GM18867 (cell line): Measurements from ENCODE around the gene DGUOK.
A peak's percentile ranks its signal among the peaks of the same experiment; 100 is the strongest.
"Not testable (repeated sequence)": the region's sequence is repeated elsewhere in the genome, so short reads cannot be mapped to it uniquely, and the experiment has no call there.

Source experiments
- ATAC-seq: cut with Tn5 transposase; IDR thresholded peaks from one replicate; pipeline ENCODE4 v1.9.1; 2021; ENCODE audit warnings: mild to moderate bottlenecking, moderate library complexity; ENCODE audit not compliant: unreplicated experiment

The DGUOK gene

GRCh38 chr2:73899801-73900336 is 26.8 kb upstream of the DGUOK start:
- no peak for ATAC-seq

- ATAC-seq, result no peak
Measured at GRCh38 chr2:73901143-73901542, 25.5 kb upstream of the DGUOK start.

- ATAC-seq, result no peak
Measured at GRCh38 chr2:73902284-73902683, 24.4 kb upstream of the DGUOK start.

GRCh38 chr2:73903313-73903712 is 23.4 kb upstream of the DGUOK start:
- ATAC-seq, result no peak

GRCh38 chr2:73903949-73904613 is 22.6 kb upstream of the DGUOK start:
- ATAC-seq, result not testable (repeated sequence)

- no peak for ATAC-seq
Measured at GRCh38 chr2:73904952-73905351, 21.7 kb upstream of the DGUOK start.

GRCh38 chr2:73906847-73907505 is 19.7 kb upstream of the DGUOK start:
- ATAC-seq, result no peak

- ATAC-seq, result peak; percentile 58
Measured at GRCh38 chr2:73907840-73908452, 18.7 kb upstream of the DGUOK start.

- no peak for ATAC-seq
Measured at GRCh38 chr2:73908689-73909652, 17.7 kb upstream of the DGUOK start.

- no peak for ATAC-seq
Measured at GRCh38 chr2:73910873-73911547, 15.7 kb upstream of the DGUOK start.

- ATAC-seq, result no peak
Measured at GRCh38 chr2:73911548-73912208, 15.0 kb upstream of the DGUOK start.

GRCh38 chr2:73913414-73914054 is 13.1 kb upstream of the DGUOK start:
- ATAC-seq, result no peak

- ATAC-seq, result no peak
Measured at GRCh38 chr2:73914667-73915066, 12.0 kb upstream of the DGUOK start.

GRCh38 chr2:73915437-73915993 is 11.2 kb upstream of the DGUOK start:
- ATAC-seq, result no peak

- ATAC-seq, result no peak
Measured at GRCh38 chr2:73916666-73917065, 10.0 kb upstream of the DGUOK start.

GRCh38 chr2:73917296-73917695 is 9.4 kb upstream of the DGUOK start:
- no peak for ATAC-seq

GRCh38 chr2:73917696-73918207 is 8.9 kb upstream of the DGUOK start:
- no peak for ATAC-seq

GRCh38 chr2:73918856-73919255 is 7.8 kb upstream of the DGUOK start:
- ATAC-seq, result no peak
